HG03095 (cell line): Measurements from ENCODE around the gene REV3L.
A peak's percentile ranks its signal among the peaks of the same experiment; 100 is the strongest.
"Not testable (repeated sequence)": the region's sequence is repeated elsewhere in the genome, so short reads cannot be mapped to it uniquely, and the experiment has no call there.

Source experiments
- ATAC-seq: cut with Tn5 transposase; IDR thresholded peaks from one replicate; pipeline ENCODE4 v1.9.1; 2021; ENCODE audit warnings: moderate library complexity; ENCODE audit not compliant: unreplicated experiment

Gene REV3L

GRCh38 chr6:111499269-111499793 is 16.3 kb upstream of the REV3L start:
- no peak for ATAC-seq

DNA sequence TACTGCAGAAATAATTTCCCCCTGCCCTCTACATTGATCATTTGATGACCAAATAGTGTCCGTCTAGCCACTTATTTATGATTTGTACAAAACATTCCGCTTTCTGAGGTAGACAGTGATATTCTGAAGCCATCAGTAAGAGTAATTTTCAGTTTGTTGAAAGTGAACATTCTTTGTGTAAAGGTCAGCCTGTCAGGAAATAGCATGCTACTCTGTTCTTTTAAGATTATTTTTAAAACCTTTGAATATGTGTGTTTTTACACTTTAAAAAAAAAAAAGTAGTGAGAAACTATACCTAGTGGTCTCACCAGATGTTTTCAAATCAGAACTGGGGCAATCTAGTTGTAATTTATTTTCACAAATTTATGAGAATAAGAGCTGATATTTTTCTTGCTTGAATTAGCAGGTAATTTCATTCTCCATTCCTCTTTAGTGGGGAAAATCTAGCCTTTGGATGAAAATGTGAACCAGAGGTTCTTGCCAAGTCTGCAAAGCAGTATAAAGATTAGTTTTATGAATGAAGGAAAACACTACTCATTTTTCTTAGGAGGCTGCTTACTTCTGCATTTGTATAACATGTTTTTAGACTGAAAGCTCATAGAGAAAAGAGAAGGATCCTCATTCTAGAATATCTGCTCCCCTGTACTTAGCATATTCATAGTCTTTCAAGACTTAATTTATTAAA is 12.1 kb upstream of the REV3L start:
- ATAC-seq: no peak

DNA sequence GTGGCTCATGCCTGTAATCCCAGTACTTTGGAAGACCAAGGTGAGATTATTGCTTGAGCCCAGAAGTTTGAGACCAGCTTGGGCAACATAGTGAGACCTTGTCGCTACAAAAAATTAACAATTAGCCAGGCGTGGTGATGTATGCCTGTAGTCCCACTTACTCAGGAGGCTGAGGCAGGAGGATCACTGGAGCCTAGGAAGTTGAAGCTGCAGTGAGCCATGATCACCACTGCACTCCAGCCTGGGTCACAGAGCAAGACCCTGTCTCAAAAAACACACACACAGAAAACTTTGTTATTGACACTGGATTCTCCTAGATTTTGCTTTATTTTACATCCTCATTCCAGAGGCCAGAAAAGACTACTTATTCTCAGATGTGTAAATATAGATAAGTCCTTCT is 9.5 kb upstream of the REV3L start:
- no peak for ATAC-seq

DNA sequence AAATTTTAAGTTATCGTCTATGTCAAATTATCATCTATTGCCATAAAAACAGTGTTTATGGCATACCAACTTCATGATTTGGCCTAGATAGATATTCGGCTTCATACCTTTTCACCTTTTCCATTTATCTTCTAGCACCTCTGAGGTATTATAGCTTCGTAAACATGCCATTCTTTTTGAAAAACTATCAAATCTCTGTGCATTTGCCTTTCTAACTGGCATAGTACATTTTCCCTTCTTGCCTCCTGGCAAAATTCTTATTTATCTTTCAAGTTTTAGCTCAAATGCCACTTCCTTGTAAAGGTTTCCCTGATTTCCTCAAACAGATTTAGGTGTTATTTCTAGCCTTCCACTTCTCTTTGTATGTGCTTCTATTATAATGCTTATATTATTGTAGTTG is 7.0 kb upstream of the REV3L start:
- ATAC-seq: no peak

- peak; percentile 33 for ATAC-seq
Observed at GRCh38 chr6:111487661-111488060, 4.6 kb upstream of the REV3L start.

DNA sequence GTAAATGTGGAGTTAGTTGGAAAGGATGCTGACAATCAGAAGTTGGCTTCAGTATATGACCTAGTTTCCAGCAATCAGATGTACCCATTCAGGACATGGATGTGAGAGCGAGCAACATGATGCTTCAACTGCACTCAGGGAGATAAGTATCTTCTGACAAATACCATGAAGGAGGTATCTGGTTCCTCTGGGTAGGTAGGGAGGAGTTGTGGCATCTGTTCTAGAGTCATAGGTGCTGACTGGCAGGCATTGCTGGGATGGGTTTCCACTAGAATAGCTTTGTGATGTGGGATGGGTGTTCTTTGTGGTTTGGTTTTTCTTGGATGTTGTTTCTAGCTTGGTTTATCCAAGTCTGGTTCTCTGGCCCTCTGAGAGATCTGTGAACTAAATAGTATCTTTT is 3.9 kb upstream of the REV3L start:
- no peak for ATAC-seq

DNA sequence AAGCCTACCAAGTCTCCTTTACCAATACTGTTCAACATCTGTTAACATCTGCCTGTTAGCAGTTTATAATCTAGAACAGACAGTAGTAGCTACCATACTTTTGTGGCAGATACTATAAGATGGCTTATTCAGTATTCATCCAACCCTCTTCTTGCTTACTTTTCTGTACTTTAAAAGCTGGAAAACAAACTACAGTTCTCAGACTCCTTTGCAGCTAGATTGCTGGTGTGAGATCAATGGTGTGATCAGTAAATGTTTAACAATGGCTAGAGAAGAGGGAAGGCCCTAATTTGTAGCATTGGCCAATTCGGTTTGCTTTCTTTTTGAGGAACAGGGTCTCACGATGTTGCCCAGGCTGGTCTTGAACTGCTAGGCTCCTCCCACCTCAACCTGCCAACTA is 3.5 kb upstream of the REV3L start:
- no peak for ATAC-seq

- no peak for ATAC-seq
Observed at GRCh38 chr6:111485342-111485741, 2.3 kb upstream of the REV3L start.

DNA sequence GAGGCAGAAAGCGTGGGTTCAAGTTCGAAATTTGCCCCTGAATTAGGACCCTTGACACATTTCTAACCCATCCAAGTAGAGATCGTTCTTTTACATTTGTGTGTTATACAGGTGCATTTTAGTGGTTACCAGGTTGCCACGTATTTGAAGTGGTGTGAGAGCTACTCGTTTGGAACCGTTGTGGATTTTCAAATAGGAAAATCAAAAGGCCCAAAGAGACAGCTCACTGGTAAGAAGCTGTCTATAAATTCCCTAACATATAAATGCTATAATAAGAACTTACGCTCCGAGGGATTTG is 1.6 kb upstream of the REV3L start:
- no peak for ATAC-seq

- peak; percentile 49 for ATAC-seq
Observed at GRCh38 chr6:111483736-111484632, 966 bp upstream of the REV3L start.

DNA sequence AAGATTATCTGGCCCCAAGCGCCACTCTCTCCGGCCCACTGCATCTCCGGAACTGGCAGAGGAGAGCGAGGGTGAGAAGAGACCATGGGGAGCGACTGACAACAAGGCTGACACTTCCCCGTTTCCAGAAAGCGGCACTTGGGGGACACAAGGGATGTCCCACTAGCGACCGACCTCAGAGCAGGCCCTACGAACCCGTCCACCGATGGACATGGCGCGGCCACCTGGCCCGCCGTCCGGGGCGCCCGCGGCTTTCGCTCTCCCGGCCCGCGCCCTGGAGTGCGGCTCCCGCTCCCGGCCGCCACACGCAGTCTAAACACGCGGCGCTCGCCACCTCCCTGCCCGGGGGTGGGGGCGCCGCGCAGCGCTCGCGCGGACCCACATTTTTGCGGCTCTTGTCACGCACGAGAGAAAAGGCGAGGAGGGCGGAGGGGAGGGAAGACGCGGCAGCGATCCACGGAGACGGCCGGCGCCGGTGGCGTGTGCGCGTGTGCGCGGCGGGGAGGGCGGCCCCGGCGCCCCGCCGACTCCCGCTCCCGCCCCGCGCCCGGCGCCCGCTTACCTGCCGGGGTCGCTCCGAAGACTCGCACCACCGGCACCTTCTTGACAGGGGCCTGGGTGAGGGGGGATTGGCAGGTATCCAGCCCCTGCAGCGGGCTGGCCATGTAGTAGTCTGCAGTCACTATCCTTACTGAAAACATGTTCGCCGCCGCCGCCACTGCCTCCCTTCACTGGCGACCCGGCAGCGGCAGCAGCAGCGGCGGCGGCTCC is 645 bp downstream of the REV3L start:
- peak; percentile 18 for ATAC-seq

- no peak for ATAC-seq
Observed at GRCh38 chr6:111481836-111482187, 1.2 kb downstream of the REV3L start.

DNA sequence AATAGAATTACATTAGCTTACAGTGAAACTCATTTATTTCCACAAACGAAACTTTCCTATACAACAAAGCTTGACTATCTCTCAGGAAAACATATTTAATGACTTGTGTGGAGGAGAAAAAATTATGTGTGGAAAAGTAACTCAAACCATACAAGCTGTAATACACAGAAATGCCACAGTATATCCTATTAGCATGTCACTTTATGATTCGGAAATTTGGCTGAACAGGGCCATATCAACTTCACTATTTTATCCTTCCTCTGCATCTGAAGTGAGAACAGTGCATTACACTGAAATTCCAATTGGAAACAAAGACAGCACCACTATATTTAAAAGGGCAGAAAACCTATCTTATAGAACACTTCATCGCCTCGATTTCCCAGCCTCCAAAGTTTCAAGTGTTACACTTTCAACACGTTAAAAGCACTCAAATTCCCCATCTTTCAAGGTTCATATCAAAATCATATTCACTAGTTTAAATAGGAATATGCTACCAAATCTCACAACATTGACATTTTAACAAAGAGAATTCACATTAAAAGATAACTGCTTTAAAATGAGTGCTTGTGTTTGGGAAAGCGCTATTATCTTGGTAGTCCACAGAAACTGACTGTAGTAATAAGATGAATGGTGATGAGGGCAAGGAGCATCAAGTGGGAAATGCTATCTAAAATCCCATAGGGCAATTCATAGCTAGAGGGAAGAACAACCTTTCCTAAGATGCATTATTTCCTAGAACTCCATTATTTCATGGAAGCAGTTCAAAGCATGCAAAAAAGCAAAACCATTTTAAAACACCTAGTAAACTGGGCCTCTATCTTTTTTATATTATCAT is 1.8 kb downstream of the REV3L start:
- ATAC-seq: no peak

DNA sequence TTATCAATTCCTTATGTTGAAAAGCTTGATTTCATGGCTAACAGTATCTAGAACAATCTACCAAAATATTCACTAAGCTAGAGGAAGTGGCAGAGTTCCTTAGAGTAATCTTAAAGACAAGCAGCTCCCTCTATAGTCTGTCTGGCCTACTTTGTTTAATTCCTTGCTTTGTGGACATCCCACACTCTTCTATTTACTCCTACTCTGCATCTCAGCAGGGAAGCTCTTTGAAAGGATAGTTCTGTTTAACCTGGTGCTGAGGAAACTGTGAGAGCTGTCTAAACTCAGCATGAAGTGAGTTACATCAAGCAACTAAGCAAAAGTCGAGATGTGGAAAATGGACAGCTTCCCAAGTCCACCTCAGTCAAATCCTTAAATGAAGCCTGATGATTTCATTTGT is 4.3 kb downstream of the REV3L start:
- peak; percentile 27 for ATAC-seq

GRCh38 chr6:111478064-111478476 is 4.9 kb downstream of the REV3L start:
- ATAC-seq: no peak

- no peak for ATAC-seq
Observed at GRCh38 chr6:111477481-111477938, 5.5 kb downstream of the REV3L start.

DNA sequence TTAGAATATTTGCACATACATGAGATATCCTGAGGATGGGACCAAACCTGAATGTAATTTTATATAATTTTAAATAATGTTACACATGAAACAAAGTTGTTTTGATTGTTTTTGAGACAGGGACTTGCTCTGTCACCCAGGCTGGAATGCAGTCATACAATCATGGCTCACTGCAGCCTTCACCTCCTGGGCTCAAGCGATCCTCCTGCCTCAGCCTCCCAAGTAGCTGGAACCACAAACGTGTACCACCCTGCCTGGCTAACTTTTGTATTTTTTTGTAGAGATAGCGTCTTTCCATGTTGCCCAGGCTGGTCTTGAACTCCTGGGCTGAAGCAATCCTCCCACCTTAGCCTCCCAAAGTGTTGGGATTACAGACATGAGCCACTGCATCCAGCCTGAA is 7.0 kb downstream of the REV3L start:
- ATAC-seq: not testable (repeated sequence)

DNA sequence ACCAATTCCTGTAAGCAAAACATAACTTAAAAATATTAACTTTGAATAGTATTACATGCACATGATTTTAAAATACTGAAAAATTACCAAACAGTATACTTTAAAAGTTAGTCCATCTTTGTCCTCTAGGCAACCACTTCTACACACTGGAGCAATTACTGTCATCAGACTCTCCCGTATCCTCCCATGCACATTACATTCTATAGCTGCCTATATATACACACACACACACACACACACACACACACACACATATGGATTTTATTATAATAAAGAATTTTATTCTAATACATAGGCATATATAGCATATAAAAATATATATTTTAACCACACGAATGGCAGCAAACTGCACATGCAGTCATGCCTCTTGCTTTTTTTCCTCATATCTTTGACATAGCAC is 8.2 kb downstream of the REV3L start:
- ATAC-seq: no peak

- ATAC-seq: no peak
Observed at GRCh38 chr6:111474106-111474505, 8.9 kb downstream of the REV3L start.

DNA sequence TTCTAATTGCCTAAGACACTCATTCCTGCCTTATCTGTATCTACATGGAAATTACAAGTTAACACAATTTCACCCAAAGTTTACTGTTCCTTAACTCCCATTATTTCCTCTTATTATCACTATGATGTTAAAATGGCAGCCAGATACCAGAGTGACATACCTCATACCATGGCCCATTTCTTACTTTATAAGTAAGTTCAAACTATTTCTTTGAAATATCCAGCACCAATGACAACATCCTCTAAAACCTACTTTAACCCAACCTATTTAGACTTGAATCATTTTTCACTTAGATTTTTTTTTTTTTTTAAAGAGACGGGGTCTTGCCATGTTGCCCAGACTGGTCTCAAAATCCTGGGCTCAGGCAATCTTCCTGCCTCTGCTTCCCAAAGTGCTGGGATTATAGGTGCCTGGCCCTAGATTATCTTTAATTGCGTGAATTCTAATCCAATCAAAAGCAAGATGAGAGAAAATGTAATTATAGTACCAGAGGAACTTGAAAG is 10.0 kb downstream of the REV3L start:
- ATAC-seq: no peak
